ENCODE data around the gene METTL8.

Gene METTL8

DNA sequence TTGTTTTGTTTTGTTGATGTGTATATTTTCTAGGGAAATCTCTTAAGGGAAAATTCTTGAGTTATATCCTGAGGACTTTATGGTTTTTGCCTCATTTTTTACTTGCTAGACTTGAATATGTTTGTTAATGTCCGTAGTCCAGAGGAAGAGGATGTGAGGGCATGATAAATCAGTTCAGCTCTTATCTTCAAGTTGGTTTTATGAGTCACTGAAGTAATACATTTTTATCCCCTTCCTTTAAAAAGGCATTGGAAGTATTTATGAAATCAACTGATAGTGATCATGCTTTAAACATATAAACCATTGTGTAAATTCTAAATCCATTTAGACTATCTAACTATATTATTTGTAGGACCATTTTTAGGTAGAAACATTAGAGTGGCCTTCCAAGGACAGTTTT, 44.6 kb upstream of the METTL8 start:
- no peak for DNase-seq (ENCODE audit: extremely low spot score)
- ChIA-PET CTCF (no interaction called here), POLR2A (no interaction called here)
- TF ChIP-seq ELF4 (IDR thresholded peaks at IDR 0.05) (no peak), CTBP1 (IDR thresholded peaks at IDR 0.05; ENCODE audit: borderline replicate concordance) (no peak), FOXK2 (IDR thresholded peaks at IDR 0.05) (no peak), ARNT (IDR thresholded peaks at IDR 0.05) (no peak), ZNF384 (IDR thresholded peaks at IDR 0.05) (no peak), HDGF (IDR thresholded peaks at IDR 0.05; ENCODE audit: borderline replicate concordance) (no peak), BHLHE40 (IDR thresholded peaks at IDR 0.05; ENCODE audit: borderline replicate concordance) (no peak)

DNA sequence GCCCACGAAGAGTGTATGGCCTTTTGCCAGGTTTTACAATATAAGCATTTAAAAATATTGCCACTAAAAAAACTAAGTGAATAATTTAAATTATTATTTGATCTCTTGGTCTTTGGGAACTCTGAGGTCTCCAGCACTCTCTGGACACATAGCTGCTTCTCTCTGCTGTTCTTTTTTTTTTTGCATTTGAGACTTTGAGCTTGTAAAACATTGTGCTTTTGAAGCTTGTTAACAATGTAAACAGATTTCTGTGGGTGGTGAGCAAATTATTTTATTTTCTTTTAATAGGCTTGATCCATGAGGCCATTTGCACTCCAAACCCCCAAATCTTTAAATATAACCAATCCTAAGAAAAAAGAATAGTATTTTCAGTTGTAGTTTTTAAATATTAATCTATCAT, 42.2 kb upstream of the METTL8 start:
- no peak for DNase-seq (ENCODE audit: extremely low spot score)
- CTCF ChIA-PET, result interaction anchor here (0.7 kb wide), 1 partner anchor 80 kb away, joined by 4 read pairs; no protein-coding TSS in a partner anchor
- TF ChIP-seq, protein P1, sequence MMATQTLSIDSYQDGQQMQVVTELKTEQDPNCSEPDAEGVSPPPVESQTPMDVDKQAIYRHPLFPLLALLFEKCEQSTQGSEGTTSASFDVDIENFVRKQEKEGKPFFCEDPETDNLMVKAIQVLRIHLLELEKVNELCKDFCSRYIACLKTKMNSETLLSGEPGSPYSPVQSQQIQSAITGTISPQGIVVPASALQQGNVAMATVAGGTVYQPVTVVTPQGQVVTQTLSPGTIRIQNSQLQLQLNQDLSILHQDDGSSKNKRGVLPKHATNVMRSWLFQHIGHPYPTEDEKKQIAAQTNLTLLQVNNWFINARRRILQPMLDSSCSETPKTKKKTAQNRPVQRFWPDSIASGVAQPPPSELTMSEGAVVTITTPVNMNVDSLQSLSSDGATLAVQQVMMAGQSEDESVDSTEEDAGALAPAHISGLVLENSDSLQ (IDR thresholded peaks at IDR 0.05), result no peak
- TF ChIP-seq BHLHE40 (IDR thresholded peaks at IDR 0.05; ENCODE audit: borderline replicate concordance) (no peak), SP1 (IDR thresholded peaks at IDR 0.05) (no peak), ELF4 (IDR thresholded peaks at IDR 0.05) (no peak), NFRKB (IDR thresholded peaks at IDR 0.05) (no peak), TARDBP (IDR thresholded peaks at IDR 0.05) (no peak), SUZ12 (IDR thresholded peaks at IDR 0.05) (no peak), FOXM1 (IDR thresholded peaks at IDR 0.05; ENCODE audit: borderline replicate concordance) (no peak), LEF1 (IDR thresholded peaks at IDR 0.05; ENCODE audit: borderline replicate concordance) (no peak), CTBP1 (IDR thresholded peaks at IDR 0.05; ENCODE audit: borderline replicate concordance) (no peak), L3MBTL2 (conservative IDR thresholded peaks at IDR 0.05) (no peak), ARNT (IDR thresholded peaks at IDR 0.05) (no peak), ZNF384 (IDR thresholded peaks at IDR 0.05) (no peak), HDGF (IDR thresholded peaks at IDR 0.05; ENCODE audit: borderline replicate concordance) (no peak), FOXK2 (IDR thresholded peaks at IDR 0.05) (no peak), FOXA1 (IDR thresholded peaks at IDR 0.05) (no peak)
- POLR2A ChIA-PET, result no interaction called here

DNA sequence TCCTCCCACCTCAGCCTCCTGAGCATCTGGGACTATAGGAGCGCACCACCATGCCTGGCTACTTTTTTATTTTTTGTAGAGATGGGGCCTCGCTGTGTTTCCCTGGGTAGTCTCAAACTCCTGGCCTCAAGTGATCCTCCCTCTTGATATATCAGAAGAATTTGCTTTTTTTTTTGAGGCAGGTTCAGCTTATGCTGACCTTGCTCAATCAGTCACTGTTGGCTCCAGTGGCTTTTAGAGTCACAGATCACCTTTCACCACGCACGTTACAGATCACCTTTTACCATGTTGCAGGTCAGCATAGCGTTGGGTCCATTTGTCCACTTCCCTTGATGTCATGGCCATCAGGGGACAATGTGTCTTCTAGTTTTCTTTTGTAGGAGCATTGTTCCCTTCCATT, 36.3 kb upstream of the METTL8 start:
- POLR2A ChIA-PET, result no interaction called here

DNA sequence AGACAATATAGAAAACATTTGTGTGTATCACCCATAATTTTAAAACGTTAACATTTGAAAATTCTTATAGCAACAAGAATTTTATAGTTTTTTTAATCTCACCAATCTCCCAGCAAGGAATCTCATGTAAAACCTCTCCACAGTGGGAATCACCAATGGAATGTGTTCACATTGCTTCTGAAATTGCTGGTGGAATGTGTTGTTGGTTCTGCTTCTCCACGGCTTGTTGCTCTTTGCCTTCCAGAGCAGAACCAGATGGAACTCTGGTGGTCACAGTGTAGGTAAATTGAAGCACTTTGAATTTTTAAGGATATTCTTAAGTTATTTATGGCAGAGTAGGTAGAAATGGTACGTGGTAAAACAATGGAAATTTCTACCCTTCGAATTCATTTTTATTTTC, 35.4 kb upstream of the METTL8 start:
- ChIA-PET CTCF (no interaction called here), POLR2A (no interaction called here)
- no peak for TF ChIP-seq TARDBP (IDR thresholded peaks at IDR 0.05)
- TF ChIP-seq LEF1 (IDR thresholded peaks at IDR 0.05; ENCODE audit: borderline replicate concordance), result no peak
- no peak for TF ChIP-seq BHLHE40 (IDR thresholded peaks at IDR 0.05; ENCODE audit: borderline replicate concordance)
- no peak for TF ChIP-seq FOXK2 (IDR thresholded peaks at IDR 0.05)
- no peak for TF ChIP-seq FOXM1 (IDR thresholded peaks at IDR 0.05; ENCODE audit: borderline replicate concordance)
- no peak for TF ChIP-seq HDGF (IDR thresholded peaks at IDR 0.05; ENCODE audit: borderline replicate concordance)
- no peak for DNase-seq (ENCODE audit: extremely low spot score)

More for the DNA sequence above, 36.3 kb upstream of the METTL8 start:
- CTCF ChIA-PET, result no interaction called here
- TF ChIP-seq CTBP1 (IDR thresholded peaks at IDR 0.05; ENCODE audit: borderline replicate concordance) (no peak), FOXK2 (IDR thresholded peaks at IDR 0.05) (no peak), ELF4 (IDR thresholded peaks at IDR 0.05) (no peak), NFRKB (IDR thresholded peaks at IDR 0.05) (no peak), HDGF (IDR thresholded peaks at IDR 0.05; ENCODE audit: borderline replicate concordance) (no peak), SP1 (IDR thresholded peaks at IDR 0.05) (no peak), TARDBP (IDR thresholded peaks at IDR 0.05) (no peak), L3MBTL2 (conservative IDR thresholded peaks at IDR 0.05) (no peak), LEF1 (IDR thresholded peaks at IDR 0.05; ENCODE audit: borderline replicate concordance) (no peak), BHLHE40 (IDR thresholded peaks at IDR 0.05; ENCODE audit: borderline replicate concordance) (no peak), ZNF384 (IDR thresholded peaks at IDR 0.05) (no peak), FOXA1 (IDR thresholded peaks at IDR 0.05) (no peak), ARNT (IDR thresholded peaks at IDR 0.05) (no peak)
- TF ChIP-seq, protein P1 (IDR thresholded peaks at IDR 0.05), result no peak
- no peak for DNase-seq (ENCODE audit: extremely low spot score)

DNA sequence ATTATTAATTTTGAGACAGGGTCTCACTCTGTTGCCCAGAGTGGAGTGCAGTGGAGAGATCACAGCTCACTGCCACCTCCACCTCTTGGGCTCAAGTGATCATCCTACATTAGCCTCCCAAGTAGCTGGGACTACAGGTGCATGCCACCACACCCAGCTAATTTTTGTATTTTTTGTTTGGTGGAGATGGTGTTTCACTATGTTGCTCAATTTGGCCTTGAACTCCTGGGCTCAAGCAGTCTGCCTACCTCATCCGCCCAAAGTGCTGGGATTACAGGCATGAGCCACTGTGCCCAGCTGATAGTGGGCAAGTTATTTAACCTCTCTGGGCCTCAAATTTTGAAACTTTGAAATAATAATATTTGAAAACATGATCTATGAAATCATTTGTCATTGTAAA, 26.7 kb upstream of the METTL8 start:
- CTCF ChIA-PET, result no interaction called here

DNA sequence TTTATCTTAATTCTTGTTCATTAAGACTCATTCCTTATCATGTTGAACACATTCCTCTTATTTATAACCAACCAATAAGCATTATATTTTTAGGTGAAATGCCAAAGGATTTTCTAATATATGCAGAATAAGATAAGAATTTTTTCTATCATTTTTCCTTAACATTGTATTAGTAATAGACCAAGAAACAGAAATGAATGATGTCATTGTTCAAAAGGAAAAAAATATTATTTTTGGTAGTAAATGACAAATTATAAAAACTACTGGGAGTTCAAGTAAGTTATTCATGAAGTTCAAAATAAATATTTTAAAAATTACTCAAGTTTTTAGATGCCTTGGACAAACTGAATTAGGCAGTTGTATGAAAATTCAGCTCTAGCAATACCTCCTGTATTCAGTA, 25.7 kb upstream of the METTL8 start:
- ChIA-PET CTCF (no interaction called here), POLR2A (no interaction called here)
- TF ChIP-seq SP1 (IDR thresholded peaks at IDR 0.05) (no peak), BHLHE40 (IDR thresholded peaks at IDR 0.05; ENCODE audit: borderline replicate concordance) (no peak)
- DNase-seq (ENCODE audit: extremely low spot score), result no peak

More for the DNA sequence above, 26.7 kb upstream of the METTL8 start:
- TF ChIP-seq ELF4 (IDR thresholded peaks at IDR 0.05), result no peak
- TF ChIP-seq, protein P1 (IDR thresholded peaks at IDR 0.05), result no peak
- TF ChIP-seq SUZ12 (IDR thresholded peaks at IDR 0.05), result no peak
- no peak for TF ChIP-seq CTBP1 (IDR thresholded peaks at IDR 0.05; ENCODE audit: borderline replicate concordance)
- TF ChIP-seq SP1 (IDR thresholded peaks at IDR 0.05), result no peak
- TF ChIP-seq NFRKB (IDR thresholded peaks at IDR 0.05), result no peak
- TF ChIP-seq HDGF (IDR thresholded peaks at IDR 0.05; ENCODE audit: borderline replicate concordance), result no peak
- TF ChIP-seq TARDBP (IDR thresholded peaks at IDR 0.05), result no peak
- POLR2A ChIA-PET, result no interaction called here
- no peak for DNase-seq (ENCODE audit: extremely low spot score)

DNA sequence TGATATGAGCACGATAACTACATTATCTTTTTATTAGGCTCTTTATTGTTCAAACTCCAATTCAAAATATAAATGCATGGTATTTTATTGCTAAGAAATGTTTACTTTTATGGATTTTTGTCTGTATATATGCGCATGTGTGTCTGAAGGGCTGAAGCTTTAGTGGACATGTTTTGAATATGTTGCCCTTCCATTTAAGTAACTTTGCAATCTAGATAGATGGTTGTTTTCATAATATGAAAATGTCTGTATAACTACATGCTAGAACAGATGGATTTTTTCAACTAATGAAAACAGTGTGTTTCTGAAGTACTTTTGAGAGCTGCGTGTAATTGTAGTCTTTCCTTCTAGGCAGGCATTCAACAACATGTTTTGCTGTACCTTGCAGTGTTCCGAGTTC, 19.0 kb upstream of the METTL8 start:
- CTCF ChIA-PET, result no interaction called here
- DNase-seq (ENCODE audit: extremely low spot score), result no peak
- POLR2A ChIA-PET, result no interaction called here
- TF ChIP-seq TARDBP (IDR thresholded peaks at IDR 0.05) (no peak), ELF4 (IDR thresholded peaks at IDR 0.05) (no peak), ZNF384 (IDR thresholded peaks at IDR 0.05) (no peak), FOXM1 (IDR thresholded peaks at IDR 0.05; ENCODE audit: borderline replicate concordance) (no peak), L3MBTL2 (conservative IDR thresholded peaks at IDR 0.05) (no peak)
- TF ChIP-seq, protein P1 (IDR thresholded peaks at IDR 0.05), result no peak

Data from HEK293T (cell line).